HG03097 (cell line): ENCODE data around the gene MMP23B.
"Not testable (repeated sequence)": the region's sequence is repeated elsewhere in the genome, so short reads cannot be mapped to it uniquely, and the experiment has no call there.

Experiments
- ATAC-seq: cut with Tn5 transposase; IDR thresholded peaks from one replicate; pipeline ENCODE4 v1.9.1; 2021; ENCODE audit not compliant: unreplicated experiment, low FRiP score

Gene MMP23B

GRCh38 chr1:1664318-1664717 lies 32.3 kb downstream of the MMP23B start:
- ATAC-seq, result not testable (repeated sequence)

DNA sequence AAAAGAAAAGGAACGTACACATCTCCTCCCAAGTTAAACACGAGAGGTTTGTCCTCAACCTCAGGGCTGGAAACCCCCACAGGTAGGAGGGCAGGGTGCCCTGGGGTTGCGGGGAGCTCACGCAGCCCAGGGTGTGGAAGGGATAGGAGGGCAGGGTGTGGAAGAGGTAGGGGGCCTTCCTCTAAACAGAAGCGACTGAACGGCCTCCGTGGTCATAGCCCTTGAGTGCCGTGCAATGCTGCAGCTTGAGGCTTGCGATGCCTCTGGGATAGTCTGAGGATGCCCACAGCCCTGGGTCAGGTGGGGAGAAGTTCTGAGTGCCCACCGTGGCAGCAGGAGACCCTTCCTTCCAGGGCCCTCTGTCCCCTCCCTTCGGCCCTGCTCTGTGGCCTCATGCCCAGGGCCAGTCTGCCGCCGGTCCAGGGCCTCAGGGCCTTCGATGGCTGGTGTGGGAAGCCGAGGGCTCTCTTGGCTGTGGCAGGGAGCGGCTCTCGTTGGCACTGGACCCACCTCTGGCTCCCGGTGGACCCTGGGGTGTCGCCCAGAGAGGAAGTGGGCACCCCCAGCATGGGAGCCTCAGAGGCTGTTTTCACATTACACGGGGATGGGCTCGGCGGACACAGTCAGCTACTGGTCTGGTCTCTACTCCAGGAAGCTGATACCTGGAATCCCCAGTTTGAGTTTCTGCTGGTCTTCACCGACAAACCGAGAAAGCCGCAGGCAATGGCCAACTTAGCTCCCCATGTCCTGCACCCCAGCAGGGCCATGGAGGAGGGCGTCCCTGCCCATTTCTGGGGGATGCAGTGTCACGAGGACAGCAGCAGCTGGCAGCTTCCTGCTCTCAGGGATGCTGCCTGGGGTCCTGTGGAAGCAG lies 33.2 kb downstream of the MMP23B start:
- no peak for ATAC-seq

DNA sequence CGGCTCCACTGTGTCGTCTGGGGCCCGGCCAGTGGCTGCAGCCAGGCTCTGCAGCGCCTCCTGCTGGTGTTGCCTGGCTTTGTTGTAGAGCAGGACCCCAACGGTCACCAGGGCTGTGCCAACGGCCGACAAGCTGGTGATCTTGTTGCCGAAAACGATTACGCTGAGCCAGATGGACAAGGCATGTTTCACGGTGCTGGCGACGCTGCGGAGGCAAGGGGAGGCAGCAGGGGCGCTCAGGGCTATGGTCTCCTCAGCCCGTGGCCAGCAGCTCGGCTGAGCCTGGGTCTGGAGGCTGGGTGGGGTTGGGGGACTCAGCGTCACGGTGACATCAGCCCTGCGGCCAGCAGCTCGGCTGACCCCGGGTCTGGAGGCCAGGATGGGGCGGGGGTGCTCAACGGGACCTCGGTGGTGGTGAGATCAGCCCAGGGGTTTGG lies 33.9 kb downstream of the MMP23B start:
- no peak for ATAC-seq

DNA sequence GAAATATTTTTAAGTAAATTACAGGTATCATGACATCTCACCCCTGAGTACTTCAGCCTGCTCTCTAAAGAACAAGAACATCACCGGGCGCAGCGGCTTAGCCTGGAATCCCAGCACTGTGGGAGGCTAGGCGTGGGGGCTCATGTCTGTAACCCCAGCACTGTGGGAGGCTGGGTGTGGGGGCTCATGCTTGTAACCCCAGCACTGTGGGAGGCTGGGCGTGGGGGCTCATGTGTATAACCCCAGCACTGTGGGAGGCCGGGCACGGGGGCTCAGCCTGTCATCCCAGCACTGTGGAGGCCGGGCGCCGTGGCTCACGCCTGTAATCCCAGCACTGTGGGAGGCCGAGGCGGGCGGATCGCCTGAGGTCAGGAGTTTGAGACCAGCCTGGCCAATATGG lies 34.6 kb downstream of the MMP23B start:
- no peak for ATAC-seq

DNA sequence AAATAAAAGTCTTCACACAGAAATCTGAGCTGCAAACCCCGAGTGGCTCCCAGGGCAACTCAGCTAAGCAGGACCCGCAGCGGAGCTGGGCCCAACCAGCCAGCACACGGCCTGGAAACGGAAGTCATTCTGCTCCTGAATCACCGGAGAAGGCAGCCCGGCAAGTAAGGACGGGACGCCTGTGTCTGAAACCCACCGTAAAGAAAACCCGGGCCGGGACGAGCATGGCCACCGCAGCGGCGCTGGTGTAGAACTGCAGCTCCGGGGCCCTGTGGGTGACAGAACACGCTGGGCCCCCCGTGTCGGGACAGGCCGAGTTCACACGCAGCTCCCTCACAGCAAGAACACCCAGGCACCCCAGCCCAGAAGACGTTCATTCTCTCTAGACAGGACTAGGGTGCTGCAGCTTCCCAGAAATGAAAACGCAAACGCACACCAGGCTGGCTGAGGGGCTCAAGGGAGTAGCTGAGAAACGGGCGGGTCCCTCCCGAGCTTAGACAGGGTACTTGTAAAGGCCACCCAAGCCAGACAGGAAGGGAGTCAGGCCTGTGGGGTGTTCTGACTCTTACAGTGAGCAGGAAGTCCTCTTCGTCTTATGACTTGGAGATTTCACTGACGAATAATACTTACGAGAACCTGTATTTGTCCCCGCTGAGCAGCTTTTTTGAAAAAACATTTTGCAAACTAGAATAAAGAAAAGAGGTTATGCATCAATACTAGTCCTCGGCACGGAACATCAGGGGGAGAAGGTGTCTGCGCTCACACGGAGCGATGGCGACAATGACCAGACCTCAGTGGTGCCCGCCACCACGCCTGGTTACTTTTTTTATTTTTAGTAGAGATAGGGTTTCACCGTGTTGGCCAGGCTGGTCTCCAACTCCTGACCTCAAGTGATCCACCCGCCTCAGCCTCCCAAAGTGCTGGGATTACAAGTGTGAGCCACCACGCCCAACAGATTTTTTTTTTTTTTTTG lies 37.8 kb downstream of the MMP23B start:
- no peak for ATAC-seq

DNA sequence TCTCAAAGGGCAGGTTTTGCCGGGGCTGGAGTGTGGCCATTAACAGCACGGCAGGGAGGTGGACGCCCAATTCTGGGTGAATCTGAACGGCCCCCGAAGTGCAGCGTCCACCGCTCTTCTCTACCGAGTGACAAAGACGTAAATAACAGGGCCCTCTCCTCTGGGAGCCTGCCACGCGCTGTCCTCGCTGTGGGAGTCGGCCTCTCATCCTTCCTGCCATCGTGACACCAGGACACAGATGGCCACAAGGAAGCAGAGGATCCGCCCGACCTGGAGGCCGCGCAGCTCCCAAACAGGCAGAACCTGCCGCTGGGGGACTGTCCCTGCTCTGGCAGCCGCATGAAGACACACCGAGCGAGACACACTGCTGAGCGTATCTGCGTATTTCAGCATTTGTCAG lies 38.9 kb downstream of the MMP23B start:
- ATAC-seq, result no peak

DNA sequence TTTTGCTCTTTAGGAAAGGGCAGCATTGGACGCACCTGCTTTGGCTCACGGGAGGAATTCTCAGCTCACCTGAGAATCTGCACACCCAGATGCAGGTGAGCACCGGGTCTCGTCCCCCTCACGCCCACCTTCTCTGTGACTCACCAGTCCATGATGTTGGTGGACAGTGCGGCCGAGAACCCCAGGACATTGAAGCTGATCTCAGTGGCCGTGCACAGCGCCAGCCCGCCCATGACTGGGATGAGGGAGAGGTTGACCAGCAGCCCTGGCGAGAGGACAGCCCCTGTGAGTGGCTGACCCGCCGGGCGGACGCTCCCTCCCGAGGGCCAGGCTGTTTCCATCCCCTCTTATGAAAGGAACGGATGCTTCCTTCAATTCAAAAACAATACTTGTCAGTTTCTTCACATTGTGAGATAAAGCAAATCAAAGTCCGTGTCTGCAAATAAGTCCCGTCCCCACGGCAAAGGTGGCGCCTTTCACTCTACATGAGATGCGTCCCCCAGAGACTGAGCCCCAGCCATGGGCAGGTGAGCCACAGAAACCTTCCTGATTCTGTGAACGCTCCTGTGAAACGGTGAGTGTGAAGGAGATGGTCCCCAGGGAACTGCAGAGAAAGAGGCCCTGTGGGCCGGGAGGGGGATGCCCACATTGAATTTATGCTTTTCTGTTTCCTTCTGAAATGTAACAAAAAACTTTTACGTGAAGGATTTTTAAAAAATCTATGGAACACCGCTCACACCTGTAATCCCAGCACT lies 39.6 kb downstream of the MMP23B start:
- ATAC-seq, result no peak

GRCh38 chr1:1672181-1672965 lies 40.4 kb downstream of the MMP23B start:
- no peak for ATAC-seq

DNA sequence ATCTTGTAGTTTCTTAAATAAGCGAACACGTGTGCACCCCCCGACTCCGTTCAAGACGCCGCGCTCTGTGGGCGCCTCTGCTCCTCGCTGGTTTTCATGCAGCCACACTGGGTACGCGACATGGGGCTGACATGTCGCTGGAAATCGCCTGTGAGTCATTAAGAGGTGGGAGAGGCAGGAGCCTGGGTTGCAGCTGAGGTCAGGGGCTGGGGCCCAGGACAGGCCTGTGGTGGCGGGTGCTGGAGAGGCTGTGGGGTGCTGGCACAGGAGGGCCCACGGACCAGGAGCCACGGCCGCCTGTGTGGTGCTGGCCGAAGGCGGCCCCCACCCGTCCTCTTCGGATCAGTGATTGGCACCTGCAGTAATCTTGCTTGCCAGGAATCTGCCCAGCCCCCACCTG lies 42.8 kb downstream of the MMP23B start:
- not testable (repeated sequence) for ATAC-seq

DNA sequence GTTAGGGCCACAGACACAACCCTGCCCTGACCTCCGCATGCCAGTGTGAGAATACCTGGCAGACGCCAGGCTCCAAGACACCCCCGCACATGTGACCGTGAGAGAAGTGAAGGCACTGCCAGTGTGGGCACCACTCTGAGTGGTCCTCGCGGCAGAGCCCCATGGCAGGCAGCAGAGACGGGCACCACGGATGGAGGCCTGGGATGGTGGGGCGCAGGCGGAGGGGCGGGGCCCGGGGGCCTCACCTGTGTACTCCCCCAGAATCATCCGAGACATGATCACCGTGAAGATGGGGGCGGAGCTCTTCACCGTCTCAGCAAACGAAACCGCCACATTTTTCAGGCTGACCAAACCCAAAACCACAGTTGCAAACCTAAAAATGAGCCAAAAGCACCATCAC lies 43.2 kb downstream of the MMP23B start:
- ATAC-seq, result not testable (repeated sequence)

DNA sequence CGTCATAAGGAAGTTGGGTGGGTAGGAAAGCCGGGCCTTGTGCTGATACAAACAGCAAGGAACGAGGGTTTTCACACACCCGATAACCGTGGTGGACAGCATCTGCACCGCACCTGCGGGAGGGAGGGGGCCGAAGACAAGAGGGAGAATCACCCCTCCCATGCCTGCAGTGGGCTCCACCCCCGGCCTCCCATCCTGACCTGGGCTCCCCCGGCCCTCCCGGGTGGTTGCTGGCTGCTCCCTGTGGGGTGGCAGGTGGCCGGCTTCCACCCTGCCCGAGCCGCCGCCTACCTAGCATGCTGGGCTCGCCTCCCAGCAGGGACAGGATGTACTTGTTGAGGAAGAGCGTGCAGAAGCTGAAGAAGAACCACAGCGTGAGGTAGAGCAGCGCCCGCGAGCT lies 44.1 kb downstream of the MMP23B start:
- not testable (repeated sequence) for ATAC-seq

DNA sequence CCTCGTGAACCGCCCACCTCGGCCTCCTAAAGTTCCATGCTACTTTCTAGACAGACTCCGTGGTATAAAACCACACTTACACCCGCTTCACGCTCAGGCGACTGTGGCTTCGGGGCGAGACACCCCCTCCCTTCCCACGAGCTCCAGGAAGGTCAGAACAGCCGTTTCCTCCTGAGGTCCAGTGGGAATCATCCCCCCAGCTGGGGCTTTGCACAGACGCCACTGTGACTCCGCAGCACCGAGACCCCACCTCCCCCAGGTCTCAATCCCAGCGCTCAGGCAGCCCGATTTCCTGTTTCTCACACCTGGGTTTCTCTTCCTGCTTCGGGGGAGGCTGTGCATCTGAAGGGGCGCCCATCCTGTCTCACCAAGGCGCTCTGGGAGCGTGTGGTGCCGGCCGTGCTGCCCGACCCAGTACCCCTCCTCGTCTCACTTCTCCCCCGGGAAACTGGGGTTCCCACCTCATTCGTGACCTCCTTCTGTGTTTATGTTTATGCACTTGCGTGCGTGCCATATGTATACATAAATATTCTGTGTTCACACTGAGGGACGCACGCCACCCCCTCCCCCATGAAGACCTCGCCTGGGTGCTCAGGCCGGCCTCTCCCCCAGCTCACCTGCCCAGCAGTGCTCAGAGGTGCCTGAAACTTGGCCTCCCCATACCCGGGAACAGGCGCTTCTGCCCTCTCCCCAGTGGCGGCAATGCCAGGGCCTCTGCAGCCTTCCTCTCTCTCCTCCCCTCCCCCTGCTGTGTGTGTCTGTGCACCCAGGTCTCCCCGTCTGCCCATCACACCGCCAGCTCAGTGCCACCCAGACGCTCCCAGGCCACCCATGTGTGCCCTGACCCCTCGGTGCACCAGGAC lies 46.0 kb downstream of the MMP23B start:
- ATAC-seq, result peak; percentile 66

GRCh38 chr1:1678581-1679380 lies 46.8 kb downstream of the MMP23B start:
- ATAC-seq, result no peak

- ATAC-seq, result no peak
These were observed 48.3 kb downstream of the MMP23B start for GRCh38 chr1:1680031-1680911.

DNA sequence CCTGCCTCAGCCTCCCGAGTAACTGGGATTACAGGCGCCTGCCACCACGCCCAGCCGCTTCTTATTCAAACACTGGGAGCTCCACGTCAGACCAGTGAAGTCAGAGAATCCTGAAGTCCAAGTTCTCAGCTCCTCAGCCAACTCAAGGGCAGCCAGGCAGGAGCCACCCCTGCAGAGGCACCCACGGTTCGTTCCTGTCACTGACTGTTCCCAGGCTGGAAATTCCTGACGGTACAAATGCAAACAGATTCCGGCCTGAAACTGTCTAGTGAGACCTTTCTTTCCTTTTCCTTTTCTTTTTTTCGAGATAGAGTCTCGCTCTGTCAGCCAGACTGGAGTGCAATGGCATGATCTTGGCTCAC lies 48.9 kb downstream of the MMP23B start:
- ATAC-seq, result no peak

DNA sequence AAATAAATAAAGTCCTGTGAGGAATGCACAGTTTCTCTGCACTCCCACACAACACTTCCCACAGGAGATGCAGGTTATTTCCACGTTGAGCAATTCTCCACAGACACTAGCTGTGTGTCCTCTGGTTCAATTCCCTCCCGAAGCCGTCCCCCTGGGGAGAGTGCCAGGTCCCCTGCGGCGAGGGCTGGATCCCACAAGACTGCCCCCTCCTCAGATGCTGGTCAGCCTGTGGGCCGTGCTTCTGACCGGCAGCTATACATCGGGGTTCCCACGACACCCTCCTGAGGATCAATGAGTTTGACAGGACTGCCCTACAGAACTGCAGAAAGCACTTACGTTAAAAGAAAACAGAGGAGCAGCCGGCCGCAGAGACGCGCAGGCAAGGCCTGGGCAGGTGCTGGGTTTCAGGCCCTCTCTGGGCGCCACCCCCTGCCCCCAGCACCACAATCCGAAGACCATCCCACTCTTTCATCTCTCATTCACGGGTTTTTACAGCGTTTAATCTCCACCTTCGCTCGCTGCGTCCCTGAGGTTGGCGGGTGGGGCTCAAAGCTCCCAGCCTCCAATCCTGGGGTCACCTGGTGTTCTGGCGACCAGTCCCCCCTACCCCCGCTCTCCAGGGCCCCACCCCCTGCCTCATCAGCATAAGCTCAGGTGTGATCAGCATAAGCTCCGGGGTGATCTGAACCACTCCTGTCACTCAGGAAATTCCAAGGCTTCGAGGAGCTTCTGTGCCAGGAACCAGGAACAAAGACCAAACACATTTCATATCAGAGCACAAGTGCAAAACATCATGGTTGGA lies 51.3 kb downstream of the MMP23B start:
- no peak for ATAC-seq
